ENCODE data around the gene TEX2. TPM values are rescaled to one million over a fixed set of nuclear protein-coding genes. Genes with fewer than 3 reads are reported as not detected.

Gene TEX2
- total and polyA plus RNA-seq, 2 donors (not counting 1 experiment from before 2014, with no cell fraction given) = 4.0 to 7.6 TPM

- H3K79me2 ChIP-seq (ENCODE audit: control insufficient read depth, insufficient read depth, low read length) = no peaks in the 10 kb centered on the region
- H3K36me3 ChIP-seq (replicated peaks in 1 of 2; ENCODE audit: control extremely low read depth in 1 of 2, control insufficient read depth in 1 of 2, extremely low read depth in 1 of 2, insufficient read depth in 2 of 2, low read length in 1 of 2) = no peaks in the 10 kb centered on the region
- no peak for DNase-seq
- H3K4me3 Mint-ChIP-seq = no peak overlapping the region
- WGBS (ENCODE audit: insufficient coverage) = 93% methylated on average over 3 of the region's 3 CpGs
- peaks cover 10% of the 10 kb centered on the region for H3K4me1 Mint-ChIP-seq
- ChIA-PET POLR2A (no interaction called here), CTCF (interaction anchor here (1.8 kb wide), 1 partner anchor 141 kb away, joined by 4 read pairs; no protein-coding TSS in a partner anchor)
- intact Hi-C loops (cut with micrococcal nuclease) = no loop called here
- peaks cover 0 to 4% (median 0%) of the 10 kb centered on the region in 4 experiments for H3K27me3 ChIP-seq (replicated peaks in 1 of 4; ENCODE audit: control extremely low read depth in 1 of 4, control insufficient read depth in 3 of 4, insufficient read depth in 4 of 4, low read length in 3 of 4)
- no peaks in the 10 kb centered on the region for H4K20me1 ChIP-seq (ENCODE audit: control insufficient read depth, insufficient read depth, low read length, poor library complexity, severe bottlenecking)
- peaks cover 0 to 5% (median 5%) of the 10 kb centered on the region in 3 donors for H3K9me3 ChIP-seq (ENCODE audit: control extremely low read depth in 1 of 3, control insufficient read depth in 2 of 3, insufficient read depth in 1 of 3, low read length in 2 of 3)
- TF ChIP-seq CTCF (IDR thresholded peaks at IDR 0.05) = no peak
- TF ChIP-seq EZH2 (IDR thresholded peaks at IDR 0.05; ENCODE audit: borderline replicate concordance, insufficient read depth, low read depth, low read length, poor library complexity, severe bottlenecking) = no peak
- peaks cover 8 to 11% of the 10 kb centered on the region in 2 donors for H3K4me1 ChIP-seq (ENCODE audit: control insufficient read depth in 2 of 2, insufficient read depth in 2 of 2, low read length in 2 of 2)
- no peak overlapping the region for H3K4me3 ChIP-seq (ENCODE audit: control extremely low read depth in 1 of 5, extremely low read depth in 1 of 5, insufficient read depth in 1 of 5, low read depth in 2 of 5, low read length in 4 of 5)
- H3K4me2 ChIP-seq (replicated peaks; ENCODE audit: low read depth, low read length, poor library complexity, severe bottlenecking) = no peak overlapping the region
- no peak overlapping the region for H3K9ac ChIP-seq (ENCODE audit: low read length)
- no peaks in the 10 kb centered on the region for H3K27me3 Mint-ChIP-seq
- no peak overlapping the region for H3K27ac ChIP-seq (ENCODE audit: low read length in 2 of 2)
- H3K27ac Mint-ChIP-seq = no peak overlapping the region
- H3K9me3 Mint-ChIP-seq (ENCODE audit: insufficient read depth) = no peaks in the 10 kb centered on the region
- no peak overlapping the region for H2AFZ ChIP-seq (ENCODE audit: insufficient read depth, low read depth, low read length, poor library complexity, severe bottlenecking)
- no peak for ATAC-seq (ENCODE audit: low read depth)
Measured at GRCh38 chr17:64275016-64275415, 12.0 kb upstream of the TEX2 start.

GRCh38 chr17:64273006-64273405 is 9.9 kb upstream of the TEX2 start:
- no peak for DNase-seq
- peaks cover 10% of the 10 kb centered on the region for H3K4me1 Mint-ChIP-seq
- ChIA-PET POLR2A (interaction anchor here (0.6 kb wide), 1 partner anchor 55 kb away, joined by 7 read pairs; no protein-coding TSS in a partner anchor), CTCF (no interaction called here)
- no peak overlapping the region for H3K27ac ChIP-seq (ENCODE audit: low read length in 2 of 2)
- peaks cover 10% of the 10 kb centered on the region for H3K27me3 Mint-ChIP-seq
- no peak overlapping the region for H3K27ac Mint-ChIP-seq
- peaks cover 8 to 12% of the 10 kb centered on the region in 2 donors for H3K4me1 ChIP-seq (ENCODE audit: control insufficient read depth in 2 of 2, insufficient read depth in 2 of 2, low read length in 2 of 2)
- H3K9me3 Mint-ChIP-seq (ENCODE audit: insufficient read depth) = no peaks in the 10 kb centered on the region
- no peak overlapping the region for H2AFZ ChIP-seq (ENCODE audit: insufficient read depth, low read depth, low read length, poor library complexity, severe bottlenecking)
- peaks cover 0 to 4% (median 2%) of the 10 kb centered on the region in 4 experiments for H3K27me3 ChIP-seq (replicated peaks in 1 of 4; ENCODE audit: control extremely low read depth in 1 of 4, control insufficient read depth in 3 of 4, insufficient read depth in 4 of 4, low read length in 3 of 4)
- no peaks in the 10 kb centered on the region for H4K20me1 ChIP-seq (ENCODE audit: control insufficient read depth, insufficient read depth, low read length, poor library complexity, severe bottlenecking)
- H3K9me3 ChIP-seq (ENCODE audit: control extremely low read depth in 1 of 3, control insufficient read depth in 2 of 3, insufficient read depth in 1 of 3, low read length in 2 of 3) = peaks cover 0 to 5% (median 5%) of the 10 kb centered on the region in 3 donors
- H3K79me2 ChIP-seq (ENCODE audit: control insufficient read depth, insufficient read depth, low read length) = no peaks in the 10 kb centered on the region
- no peak overlapping the region for H3K4me3 ChIP-seq (ENCODE audit: control extremely low read depth in 1 of 5, extremely low read depth in 1 of 5, insufficient read depth in 1 of 5, low read depth in 2 of 5, low read length in 4 of 5)
- no peak overlapping the region for H3K4me2 ChIP-seq (replicated peaks; ENCODE audit: low read depth, low read length, poor library complexity, severe bottlenecking)
- TF ChIP-seq CTCF (IDR thresholded peaks at IDR 0.05) (no peak), EZH2 (IDR thresholded peaks at IDR 0.05; ENCODE audit: borderline replicate concordance, insufficient read depth, low read depth, low read length, poor library complexity, severe bottlenecking) (no peak)
- intact Hi-C loops (cut with micrococcal nuclease) = no loop called here
- no peak overlapping the region for H3K9ac ChIP-seq (ENCODE audit: low read length)
- no peaks in the 10 kb centered on the region for H3K36me3 ChIP-seq (replicated peaks in 1 of 2; ENCODE audit: control extremely low read depth in 1 of 2, control insufficient read depth in 1 of 2, extremely low read depth in 1 of 2, insufficient read depth in 2 of 2, low read length in 1 of 2)
- H3K4me3 Mint-ChIP-seq = no peak overlapping the region
- ATAC-seq (ENCODE audit: low read depth) = no peak
- WGBS (ENCODE audit: insufficient coverage) = 21% methylated on average over 6 of the region's 6 CpGs
